A549 (cell line): Measurements from ENCODE around the gene POC1B. TPM values are rescaled to one million over a fixed set of nuclear protein-coding genes. Genes with fewer than 3 reads are reported as not detected.
A peak's percentile ranks its signal among the peaks of the same experiment; 100 is the strongest.

Source experiments
- ATAC-seq, 2 experiments: fragments of 200-7000 bp in 1 of 2; fragments of >200 bp in 1 of 2; cut with Nextera tagmentation in 1 of 2; cut with Tn5 transposase in 1 of 2; 3 replicates each; pipeline versions ENCODE4 v1.8.0 to v1.9.1; 2018 to 2020; ENCODE audit warnings: mild to moderate bottlenecking in 1 of 2, moderate library complexity in 1 of 2
- CTCF ChIA-PET: fragments of 300-600 bp; sonication (Branson Sonifier 250); formaldehyde crosslinking; extraction: SDS; loops from one replicate; lab custom pipeline; 2021; ENCODE audit warnings: antibody characterized with exemption, inconsistent platforms; lab: Yijun Ruan, JAX
- POLR2A ChIA-PET: fragments of 350-600 bp; formaldehyde crosslinking; extraction: SDS; loops from one replicate; lab custom pipeline; 2021; ENCODE audit warnings: antibody characterized with exemption, inconsistent platforms; lab: Yijun Ruan, JAX
- DNase-seq, 2 experiments: peaks; one replicate each; pipeline versions ENCODE4 v3.0.0 to v3.0.0-alpha.2; 2011 to 2016; ENCODE audit warnings: low read depth in 1 of 2, low spot score in 1 of 2
- FAIRE-seq: peaks from 2 replicates; lab custom pipeline; 2011; peaks lifted over from hg19 to GRCh38; lab: Jason Lieb, UNC
- H3K27ac ChIP-seq, 2 experiments: fragments of >200 bp; sonication (Bioruptor Twin); formaldehyde crosslinking; 3 replicates each; pipeline ENCODE4 v1.5.1; 2016 to 2017
- H3K4me1 ChIP-seq: fragments of >200 bp; sonication (Bioruptor Twin); formaldehyde crosslinking; 3 replicates; pipeline ENCODE4 v1.6.1; 2016
- H3K4me2 ChIP-seq: fragments of >200 bp; sonication (Bioruptor Twin); formaldehyde crosslinking; 3 replicates; pipeline ENCODE4 v1.6.1; 2016
- H3K4me3 ChIP-seq: fragments of >200 bp; sonication (Bioruptor Twin); formaldehyde crosslinking; 3 replicates; pipeline ENCODE4 v1.5.1; 2016
- H3K9me3 ChIP-seq: fragments of >200 bp; sonication (Bioruptor Twin); formaldehyde crosslinking; 3 replicates; pipeline ENCODE4 v1.6.1; 2016
- BHLHE40 ChIP-seq: IDR thresholded peaks from 2 replicates; pipeline ENCODE4 v1.6.1; 2012; ENCODE audit warnings: low read depth, low read length, inconsistent platforms
- CBX2 ChIP-seq: fragments of 200-600 bp; sonication (generic); IDR thresholded peaks from 2 replicates; pipeline ENCODE4 v1.6.1; 2016; ENCODE audit warnings: low read depth, mild to moderate bottlenecking, borderline replicate concordance
- CEBPB ChIP-seq, 2 experiments: fragments of >200 bp in 1 of 2; sonication (Bioruptor Twin) in 1 of 2; formaldehyde crosslinking in 1 of 2; IDR thresholded peaks; 2 replicates each; pipeline ENCODE4 v1.6.1; 2012 to 2016
- CHD2 ChIP-seq: fragments of 150-350 bp; IDR thresholded peaks from 2 replicates; pipeline ENCODE4 v1.6.1; 2014; ENCODE audit warnings: low read length; ENCODE audit not compliant: partially characterized antibody
- CHD4 ChIP-seq: fragments of 200-600 bp; sonication (generic); IDR thresholded peaks from 2 replicates; pipeline ENCODE4 v1.6.1; 2016; ENCODE audit warnings: antibody characterized with exemption, mild to moderate bottlenecking, borderline replicate concordance
- CTCF ChIP-seq: fragments of >200 bp; sonication (Bioruptor Twin); formaldehyde crosslinking; IDR thresholded peaks from 3 replicates; pipeline ENCODE4 v1.5.1; 2016
- EHF ChIP-seq: fragments of 250-450 bp; sonication (Bioruptor Pico); IDR thresholded peaks from 2 replicates; pipeline ENCODE4 v1.5.0; 2020; ENCODE audit warnings: mild to moderate bottlenecking
- EP300 ChIP-seq, 2 experiments: fragments of >200 bp; sonication (Bioruptor Twin); formaldehyde crosslinking; IDR thresholded peaks; 2 replicates in 1 of 2; 3 replicates in 1 of 2; pipeline ENCODE4 v1.6.1; 2016 to 2017
- ESRRA ChIP-seq: fragments of 150-350 bp; IDR thresholded peaks from 2 replicates; pipeline ENCODE4 v1.6.1; 2014; ENCODE audit warnings: mild to moderate bottlenecking, low read length, borderline replicate concordance
- GATA3 ChIP-seq: IDR thresholded peaks from 2 replicates; pipeline ENCODE4 v1.6.1; 2012; ENCODE audit warnings: borderline replicate concordance
- HOXB13 ChIP-seq: fragments of 250-450 bp; sonication (Bioruptor Pico); IDR thresholded peaks from 2 replicates; pipeline ENCODE4 v1.5.0; 2020; ENCODE audit warnings: low read depth, mild to moderate bottlenecking, moderate library complexity
- HOXB5 ChIP-seq: fragments of 250-450 bp; sonication (Bioruptor Pico); IDR thresholded peaks from 2 replicates; pipeline ENCODE4 v1.5.0; 2020; ENCODE audit warnings: mild to moderate bottlenecking, moderate library complexity
- JUNB ChIP-seq: fragments of >200 bp; sonication (Bioruptor Twin); formaldehyde crosslinking; IDR thresholded peaks from 2 replicates; pipeline ENCODE4 v1.6.1; 2016
- KDM1A ChIP-seq: fragments of 200-600 bp; sonication (generic); IDR thresholded peaks from 2 replicates; pipeline ENCODE4 v1.6.1; 2016; ENCODE audit warnings: low read depth, mild to moderate bottlenecking
- MAFK ChIP-seq: fragments of 450-650 bp; IDR thresholded peaks from 2 replicates; pipeline ENCODE4 v1.6.1; 2014; ENCODE audit not compliant: partially characterized antibody
- MAZ ChIP-seq: fragments of 150-350 bp; IDR thresholded peaks from 2 replicates; pipeline ENCODE4 v1.6.1; 2014; ENCODE audit warnings: antibody characterized with exemption, low read depth, low read length, borderline replicate concordance
- MYC ChIP-seq: IDR thresholded peaks from 2 replicates; pipeline ENCODE4 v1.6.1; 2012; ENCODE audit warnings: mild to moderate bottlenecking, inconsistent platforms, low read length, improper control_type of control experiment, borderline replicate concordance
- NFE2L2 ChIP-seq: fragments of 150-350 bp; conservative IDR thresholded peaks from 2 replicates; pipeline ENCODE4 v1.6.1; 2014; ENCODE audit warnings: low read length
- RAD21 ChIP-seq, 2 experiments: fragments of >200 bp in 1 of 2; sonication (Bioruptor Twin) in 1 of 2; formaldehyde crosslinking in 1 of 2; IDR thresholded peaks in 1 of 2; conservative IDR thresholded peaks in 1 of 2; 2 replicates in 1 of 2; 3 replicates in 1 of 2; pipeline ENCODE4 v1.6.1; 2012 to 2018; ENCODE audit warnings: inconsistent platforms in 1 of 2
- RARB ChIP-seq: fragments of 250-450 bp; sonication (Bioruptor Pico); IDR thresholded peaks from 2 replicates; pipeline ENCODE4 v1.8.0; 2021; ENCODE audit warnings: mild to moderate bottlenecking, moderate library complexity
- SREBF2 ChIP-seq: fragments of 450-650 bp; IDR thresholded peaks from 2 replicates; pipeline ENCODE4 v1.6.1; 2014; ENCODE audit warnings: mild to moderate bottlenecking, moderate library complexity
- ZC3H11A ChIP-seq: fragments of 450-650 bp; IDR thresholded peaks from 2 replicates; pipeline ENCODE4 v1.6.1; 2014; ENCODE audit warnings: antibody characterized with exemption, mild to moderate bottlenecking
- ZSCAN20 ChIP-seq: fragments of 250-450 bp; sonication (Bioruptor Pico); IDR thresholded peaks from 2 replicates; pipeline ENCODE4 v1.8.0; 2022; ENCODE audit warnings: mild to moderate bottlenecking, moderate library complexity
- WGBS: methylation state at CpG from one replicate; pipeline ENCODE4 v1.1.6; 2017; ENCODE audit errors: missing lambda C conversion rate; 5-methylcytosine and 5-hydroxymethylcytosine counted together
- polyA plus RNA-seq, 4 experiments: library from polyadenylated mRNA; depleted of rRNA in 3 of 4; stranded (reverse); fragments of >200 nt; fragmentation: RNase III in 1 of 4; extraction: RNeasy Plus Mini Kit Qiagen cat#74134 plus additional on column Dnase treatment in 1 of 4; gene quantifications; 2 replicates in 3 of 4; 3 replicates in 1 of 4; pipeline ENCODE4 v1.2.3, GENCODE V29; 2011 to 2017
- TF ChIP-seq, protein P1 (sequence below): fragments of 200-600 bp; sonication (generic); IDR thresholded peaks from 2 replicates; pipeline ENCODE4 v1.6.1; 2016; ENCODE audit warnings: antibody characterized with exemption, mild to moderate bottlenecking, moderate library complexity
- TF ChIP-seq, protein P2 (sequence below): IDR thresholded peaks from 2 replicates; pipeline ENCODE4 v1.6.1; 2012; ENCODE audit warnings: low read depth, borderline replicate concordance
- TF ChIP-seq, protein P3 (sequence below): fragments of 250-450 bp; sonication (Bioruptor Pico); IDR thresholded peaks from 2 replicates; pipeline ENCODE4 v1.5.0; 2021; ENCODE audit warnings: mild to moderate bottlenecking, moderate library complexity, borderline replicate concordance
- TF ChIP-seq, protein P4 (sequence below): fragments of >200 bp; sonication (Bioruptor Twin); formaldehyde crosslinking; IDR thresholded peaks from 3 replicates; pipeline ENCODE4 v1.6.1; 2016
- TF ChIP-seq, protein P5 (sequence below): IDR thresholded peaks from 2 replicates; pipeline ENCODE4 v1.6.1; 2012

POC1B gene
- polyA plus RNA-seq, 2 of the 4 experiments (the other 2 are of a cell fraction) = 10.8 to 38.6 TPM

DNA sequence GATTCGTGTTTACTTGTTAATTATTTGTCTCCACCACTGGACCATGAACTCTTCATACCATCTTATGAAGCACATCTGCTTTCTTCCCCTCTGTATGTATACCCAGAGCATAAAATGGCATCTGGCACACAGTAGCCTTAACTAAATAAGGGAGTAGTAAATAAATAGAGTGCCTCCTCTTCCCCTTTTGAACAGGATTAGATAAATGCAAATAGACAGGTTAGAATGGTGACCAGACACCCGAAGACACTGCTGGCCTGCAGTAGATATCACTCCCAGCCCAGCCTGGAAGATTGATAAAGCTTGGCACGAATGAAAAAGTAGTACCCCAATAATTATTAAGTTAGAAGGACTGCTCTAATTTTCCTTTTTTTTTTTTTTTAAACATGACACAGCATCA, 8.1 kb downstream of the POC1B start:
- CTCF ChIA-PET = interaction anchor here (0.6 to 1.6 kb wide), 5 partner anchors 11 to 1391 kb away, joined by 3 to 5 read pairs (median 5); no protein-coding TSS in a partner anchor
- no peak overlapping the region; a peak in 1 of 6 replicates for H3K27ac ChIP-seq

DNA sequence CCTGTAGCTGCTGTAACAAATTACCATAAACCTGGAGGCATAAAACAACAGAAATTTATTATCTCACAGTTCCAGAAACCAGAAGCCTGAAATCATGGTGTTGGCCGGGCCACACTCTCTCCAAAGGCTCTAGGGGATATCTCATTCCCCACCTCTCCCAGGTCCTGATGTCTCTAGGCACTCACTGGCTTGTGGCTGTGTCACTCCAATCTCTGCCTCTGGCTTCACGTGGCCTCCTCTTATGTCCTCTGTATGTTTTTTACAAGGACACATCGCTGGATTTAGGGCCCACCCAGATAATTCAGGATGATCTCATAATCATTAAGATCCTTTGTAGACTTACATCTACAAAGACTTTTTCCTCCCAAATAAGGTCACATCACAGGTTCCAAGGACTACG, 9.2 kb downstream of the POC1B start:
- POLR2A ChIA-PET = no interaction called here
- TF ChIP-seq MAZ (no peak), CHD2 (no peak), HOXB5 (CRISPR knock-in tag) (no peak), GATA3 (no peak), KDM1A (no peak), MAFK (no peak), SREBF2 (no peak), MYC (no peak), CBX2 (no peak), ZC3H11A (no peak), EHF (no peak), HOXB13 (CRISPR knock-in tag) (no peak), CHD4 (no peak)
- TF ChIP-seq, protein P1, sequence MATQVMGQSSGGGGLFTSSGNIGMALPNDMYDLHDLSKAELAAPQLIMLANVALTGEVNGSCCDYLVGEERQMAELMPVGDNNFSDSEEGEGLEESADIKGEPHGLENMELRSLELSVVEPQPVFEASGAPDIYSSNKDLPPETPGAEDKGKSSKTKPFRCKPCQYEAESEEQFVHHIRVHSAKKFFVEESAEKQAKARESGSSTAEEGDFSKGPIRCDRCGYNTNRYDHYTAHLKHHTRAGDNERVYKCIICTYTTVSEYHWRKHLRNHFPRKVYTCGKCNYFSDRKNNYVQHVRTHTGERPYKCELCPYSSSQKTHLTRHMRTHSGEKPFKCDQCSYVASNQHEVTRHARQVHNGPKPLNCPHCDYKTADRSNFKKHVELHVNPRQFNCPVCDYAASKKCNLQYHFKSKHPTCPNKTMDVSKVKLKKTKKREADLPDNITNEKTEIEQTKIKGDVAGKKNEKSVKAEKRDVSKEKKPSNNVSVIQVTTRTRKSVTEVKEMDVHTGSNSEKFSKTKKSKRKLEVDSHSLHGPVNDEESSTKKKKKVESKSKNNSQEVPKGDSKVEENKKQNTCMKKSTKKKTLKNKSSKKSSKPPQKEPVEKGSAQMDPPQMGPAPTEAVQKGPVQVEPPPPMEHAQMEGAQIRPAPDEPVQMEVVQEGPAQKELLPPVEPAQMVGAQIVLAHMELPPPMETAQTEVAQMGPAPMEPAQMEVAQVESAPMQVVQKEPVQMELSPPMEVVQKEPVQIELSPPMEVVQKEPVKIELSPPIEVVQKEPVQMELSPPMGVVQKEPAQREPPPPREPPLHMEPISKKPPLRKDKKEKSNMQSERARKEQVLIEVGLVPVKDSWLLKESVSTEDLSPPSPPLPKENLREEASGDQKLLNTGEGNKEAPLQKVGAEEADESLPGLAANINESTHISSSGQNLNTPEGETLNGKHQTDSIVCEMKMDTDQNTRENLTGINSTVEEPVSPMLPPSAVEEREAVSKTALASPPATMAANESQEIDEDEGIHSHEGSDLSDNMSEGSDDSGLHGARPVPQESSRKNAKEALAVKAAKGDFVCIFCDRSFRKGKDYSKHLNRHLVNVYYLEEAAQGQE = no peak
- TF ChIP-seq, protein P2, sequence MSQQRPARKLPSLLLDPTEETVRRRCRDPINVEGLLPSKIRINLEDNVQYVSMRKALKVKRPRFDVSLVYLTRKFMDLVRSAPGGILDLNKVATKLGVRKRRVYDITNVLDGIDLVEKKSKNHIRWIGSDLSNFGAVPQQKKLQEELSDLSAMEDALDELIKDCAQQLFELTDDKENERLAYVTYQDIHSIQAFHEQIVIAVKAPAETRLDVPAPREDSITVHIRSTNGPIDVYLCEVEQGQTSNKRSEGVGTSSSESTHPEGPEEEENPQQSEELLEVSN = no peak
- 68% methylated on average over 4 of the region's 4 CpGs for WGBS
- DNase-seq (no peak), FAIRE-seq (no peak), ATAC-seq (peak in 1 of 2 experiments; percentile 27; a peak in 2 of 6 replicates)
- H3K27ac ChIP-seq = no peak overlapping the region
- H3K9me3 ChIP-seq = no peaks in the 10 kb centered on the region
- peaks cover 45% of the 10 kb centered on the region for H3K4me1 ChIP-seq
- H3K4me2 ChIP-seq = no peak overlapping the region
- H3K4me3 ChIP-seq = no peak overlapping the region
- CTCF ChIA-PET = interaction anchor here (0.9 to 1.6 kb wide), 3 partner anchors 46 to 500 kb away, joined by 3 to 5 read pairs (median 5); no protein-coding TSS in a partner anchor

More for the DNA sequence above, 8.1 kb downstream of the POC1B start:
- no peak for DNase-seq
- no peak for TF ChIP-seq RAD21 (conservative IDR thresholded peaks at IDR 0.05 in 1 of 2, IDR thresholded peaks at IDR 0.05 in 1 of 2)
- no peak for TF ChIP-seq CTCF
- no peak for TF ChIP-seq EP300 (IDR thresholded peaks at IDR 0.05)
- TF ChIP-seq ZSCAN20 (CRISPR knock-in tag) = no peak
- no peak for TF ChIP-seq RARB (CRISPR knock-in tag)
- no peak for TF ChIP-seq MAZ
- TF ChIP-seq CHD2 = no peak
- no peak for TF ChIP-seq ESRRA
- no peak for TF ChIP-seq BHLHE40
- TF ChIP-seq, protein P3, sequence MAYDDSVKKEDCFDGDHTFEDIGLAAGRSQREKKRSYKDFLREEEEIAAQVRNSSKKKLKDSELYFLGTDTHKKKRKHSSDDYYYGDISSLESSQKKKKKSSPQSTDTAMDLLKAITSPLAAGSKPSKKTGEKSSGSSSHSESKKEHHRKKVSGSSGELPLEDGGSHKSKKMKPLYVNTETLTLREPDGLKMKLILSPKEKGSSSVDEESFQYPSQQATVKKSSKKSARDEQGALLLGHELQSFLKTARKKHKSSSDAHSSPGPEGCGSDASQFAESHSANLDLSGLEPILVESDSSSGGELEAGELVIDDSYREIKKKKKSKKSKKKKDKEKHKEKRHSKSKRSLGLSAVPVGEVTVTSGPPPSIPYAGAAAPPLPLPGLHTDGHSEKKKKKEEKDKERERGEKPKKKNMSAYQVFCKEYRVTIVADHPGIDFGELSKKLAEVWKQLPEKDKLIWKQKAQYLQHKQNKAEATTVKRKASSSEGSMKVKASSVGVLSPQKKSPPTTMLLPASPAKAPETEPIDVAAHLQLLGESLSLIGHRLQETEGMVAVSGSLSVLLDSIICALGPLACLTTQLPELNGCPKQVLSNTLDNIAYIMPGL (CRISPR knock-in tag) = no peak
- TF ChIP-seq, protein P4, sequence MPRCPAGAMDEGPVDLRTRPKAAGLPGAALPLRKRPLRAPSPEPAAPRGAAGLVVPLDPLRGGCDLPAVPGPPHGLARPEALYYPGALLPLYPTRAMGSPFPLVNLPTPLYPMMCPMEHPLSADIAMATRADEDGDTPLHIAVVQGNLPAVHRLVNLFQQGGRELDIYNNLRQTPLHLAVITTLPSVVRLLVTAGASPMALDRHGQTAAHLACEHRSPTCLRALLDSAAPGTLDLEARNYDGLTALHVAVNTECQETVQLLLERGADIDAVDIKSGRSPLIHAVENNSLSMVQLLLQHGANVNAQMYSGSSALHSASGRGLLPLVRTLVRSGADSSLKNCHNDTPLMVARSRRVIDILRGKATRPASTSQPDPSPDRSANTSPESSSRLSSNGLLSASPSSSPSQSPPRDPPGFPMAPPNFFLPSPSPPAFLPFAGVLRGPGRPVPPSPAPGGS = no peak
- no peak for TF ChIP-seq NFE2L2
- TF ChIP-seq JUNB = no peak
- no peak for TF ChIP-seq CEBPB (IDR thresholded peaks at IDR 0.05)
- no peak for TF ChIP-seq HOXB13 (CRISPR knock-in tag)
- TF ChIP-seq, protein P5, sequence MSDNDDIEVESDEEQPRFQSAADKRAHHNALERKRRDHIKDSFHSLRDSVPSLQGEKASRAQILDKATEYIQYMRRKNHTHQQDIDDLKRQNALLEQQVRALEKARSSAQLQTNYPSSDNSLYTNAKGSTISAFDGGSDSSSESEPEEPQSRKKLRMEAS = no peak
- TF ChIP-seq, all 56 proteins: peak for 0
- Histone ChIP-seq H3K4me1 (peaks cover 55% of the 10 kb centered on the region), H3K4me3 (no peak overlapping the region), H3K4me2 (peak overlapping the region; percentile 13; the same call in 1 of the 3 replicates), H3K9me3 (no peaks in the 10 kb centered on the region)
- WGBS = 40% methylated on average over 3 of the region's 3 CpGs
- no peak for ATAC-seq
- POLR2A ChIA-PET = interaction anchor here (0.7 kb wide), 1 partner anchor 449 kb away, joined by 5 read pairs; no protein-coding TSS in a partner anchor
- no peak for FAIRE-seq
